Endothelial cell (in vitro differentiated cells): ENCODE measurements around the gene HOXB2. TPM values are rescaled to one million over a fixed set of nuclear protein-coding genes. Genes with fewer than 3 reads are reported as not detected.

Experiments used
- DNase-seq: peaks from one replicate; pipeline ENCODE4 v3.0.0; 2021; ENCODE audit warnings: low spot score
- H3K27ac Mint-ChIP-seq: one replicate; pipeline ENCODE4 v1.8.0; 2021; ENCODE audit warnings: mixed read lengths, inconsistent platforms; ENCODE audit not compliant: unreplicated experiment
- H3K27me3 Mint-ChIP-seq: one replicate; pipeline ENCODE4 v1.8.0; 2021; ENCODE audit warnings: mild to moderate bottlenecking, moderate library complexity, mixed read lengths, inconsistent platforms; ENCODE audit not compliant: unreplicated experiment
- H3K36me3 Mint-ChIP-seq: one replicate; pipeline ENCODE4 v1.8.0; 2021; ENCODE audit warnings: mild to moderate bottlenecking, low read depth, mixed read lengths, inconsistent platforms; ENCODE audit not compliant: unreplicated experiment
- H3K4me1 Mint-ChIP-seq: one replicate; pipeline ENCODE4 v1.8.0; 2021; ENCODE audit warnings: mild to moderate bottlenecking, mixed read lengths, inconsistent platforms; ENCODE audit not compliant: unreplicated experiment
- H3K4me3 Mint-ChIP-seq: one replicate; pipeline ENCODE4 v1.8.0; 2021; ENCODE audit warnings: mild to moderate bottlenecking, mixed read lengths, inconsistent platforms; ENCODE audit not compliant: unreplicated experiment
- H3K9me3 Mint-ChIP-seq: one replicate; pipeline ENCODE4 v1.8.0; 2021; ENCODE audit warnings: mixed read lengths, inconsistent platforms; ENCODE audit not compliant: unreplicated experiment
- total RNA-seq: library from RNA; stranded (reverse); fragmentation: NEBNext Ultra II Directional; extraction: Animal tissue kit (Norgen Biotek cat#: 25700); gene quantifications from one replicate; pipeline ENCODE4 v1.2.1, GENCODE V29; 2021; ENCODE audit not compliant: unreplicated experiment
- TF ChIP-seq, protein P1 (sequence below): fragments of 200-600 bp; sonication (generic); IDR thresholded peaks from one replicate; pipeline ENCODE4 v1.5.0; 2021; ENCODE audit warnings: antibody characterized with exemption; ENCODE audit not compliant: unreplicated experiment

HOXB2 gene
- total RNA-seq, 1 donor from 2014 or later = 5.6 TPM

DNA sequence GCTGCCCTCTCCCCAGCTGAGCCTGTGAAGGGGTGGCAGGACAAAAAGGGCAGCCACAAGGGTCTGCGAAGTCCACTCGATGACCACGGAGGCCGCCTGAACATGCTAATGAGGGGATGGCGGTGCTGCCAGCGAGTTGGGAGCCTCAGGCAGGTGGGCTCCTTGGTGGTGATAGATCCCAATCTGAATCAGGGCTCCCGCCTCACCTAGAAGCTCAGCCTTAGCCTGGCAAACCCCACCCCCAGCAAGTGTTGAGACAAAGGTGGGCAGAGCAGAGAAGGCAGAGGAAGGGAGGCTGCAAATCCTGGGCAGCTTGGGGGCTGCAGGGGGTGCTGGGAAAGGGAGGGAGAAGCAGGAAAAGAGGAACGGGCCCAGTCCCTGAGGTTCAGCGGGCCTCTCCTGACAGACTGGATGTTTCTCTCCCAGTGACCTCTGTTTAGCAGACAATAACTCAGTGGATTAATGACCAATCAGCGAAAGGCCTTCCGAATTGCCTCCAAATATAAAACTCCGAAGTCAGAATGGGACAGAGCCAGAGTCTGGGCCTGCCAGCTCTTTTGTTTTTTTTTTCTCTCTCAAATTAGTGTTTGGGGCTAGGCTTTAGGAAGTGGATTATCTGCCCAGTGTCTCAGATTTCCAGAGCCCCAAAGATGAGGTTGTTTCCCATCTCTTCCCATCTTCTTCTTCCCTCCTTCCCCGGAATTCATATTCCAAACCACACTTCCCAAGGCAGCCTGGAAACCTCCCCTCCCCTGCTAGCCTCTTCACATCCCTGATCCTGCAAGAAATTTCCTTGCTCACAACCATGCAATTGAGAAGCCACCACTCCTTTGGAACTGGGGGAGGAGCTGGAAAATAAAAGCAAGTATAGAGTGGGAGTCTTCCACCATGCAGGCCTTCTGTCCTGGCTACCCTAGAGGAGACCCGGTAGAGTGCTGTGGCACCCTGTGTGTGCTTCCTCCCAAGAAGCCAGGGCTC, 15.2 kb upstream of the HOXB2 start:
- DNase-seq = no peak
- Mint-ChIP-seq H3K36me3 (peaks cover 22% of the 10 kb centered on the region), H3K4me3 (no peak overlapping the region), H3K9me3 (no peaks in the 10 kb centered on the region), H3K4me1 (peaks cover 68% of the 10 kb centered on the region), H3K27me3 (peaks cover 40% of the 10 kb centered on the region), H3K27ac (no peak overlapping the region)
- TF ChIP-seq, protein P1, sequence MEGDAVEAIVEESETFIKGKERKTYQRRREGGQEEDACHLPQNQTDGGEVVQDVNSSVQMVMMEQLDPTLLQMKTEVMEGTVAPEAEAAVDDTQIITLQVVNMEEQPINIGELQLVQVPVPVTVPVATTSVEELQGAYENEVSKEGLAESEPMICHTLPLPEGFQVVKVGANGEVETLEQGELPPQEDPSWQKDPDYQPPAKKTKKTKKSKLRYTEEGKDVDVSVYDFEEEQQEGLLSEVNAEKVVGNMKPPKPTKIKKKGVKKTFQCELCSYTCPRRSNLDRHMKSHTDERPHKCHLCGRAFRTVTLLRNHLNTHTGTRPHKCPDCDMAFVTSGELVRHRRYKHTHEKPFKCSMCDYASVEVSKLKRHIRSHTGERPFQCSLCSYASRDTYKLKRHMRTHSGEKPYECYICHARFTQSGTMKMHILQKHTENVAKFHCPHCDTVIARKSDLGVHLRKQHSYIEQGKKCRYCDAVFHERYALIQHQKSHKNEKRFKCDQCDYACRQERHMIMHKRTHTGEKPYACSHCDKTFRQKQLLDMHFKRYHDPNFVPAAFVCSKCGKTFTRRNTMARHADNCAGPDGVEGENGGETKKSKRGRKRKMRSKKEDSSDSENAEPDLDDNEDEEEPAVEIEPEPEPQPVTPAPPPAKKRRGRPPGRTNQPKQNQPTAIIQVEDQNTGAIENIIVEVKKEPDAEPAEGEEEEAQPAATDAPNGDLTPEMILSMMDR = no peak

DNA sequence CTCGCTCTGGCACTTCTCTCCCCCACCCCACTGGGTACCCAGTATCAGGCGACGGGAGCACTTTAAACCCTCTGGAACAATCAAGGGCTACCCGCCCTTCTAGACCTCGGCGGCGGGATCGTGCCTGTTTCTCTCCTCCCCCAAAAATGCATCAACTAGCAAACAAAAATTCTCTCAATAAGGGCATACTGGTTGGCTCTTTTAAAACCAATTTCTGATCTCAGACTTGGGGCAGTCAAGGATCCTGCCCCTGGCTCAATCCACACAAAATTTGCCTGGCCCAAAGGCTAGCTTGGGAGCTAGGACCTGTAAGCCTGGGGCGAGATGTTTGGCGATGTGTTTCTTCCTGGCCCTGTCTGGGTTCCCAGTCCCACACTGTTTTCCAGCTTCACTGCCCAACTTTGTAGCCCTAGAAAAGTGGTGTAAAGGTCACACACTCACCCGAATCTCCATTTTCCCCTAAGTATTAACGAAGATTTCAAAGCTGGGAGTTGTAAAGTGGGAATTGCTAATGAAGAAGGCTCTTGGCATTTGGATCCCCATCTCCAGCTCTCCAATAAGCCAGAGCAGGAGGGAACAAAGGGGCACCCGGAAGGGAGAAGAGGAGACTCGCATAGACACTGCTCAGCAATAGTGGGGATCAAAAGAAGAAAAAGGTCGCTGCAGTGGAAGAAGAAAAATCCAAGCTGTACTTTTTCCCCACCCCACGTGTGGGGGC, 14.4 kb upstream of the HOXB2 start:
- no peak overlapping the region for H3K4me3 Mint-ChIP-seq
- H3K27me3 Mint-ChIP-seq = peaks cover 39% of the 10 kb centered on the region
- H3K4me1 Mint-ChIP-seq = peaks cover 73% of the 10 kb centered on the region
- H3K27ac Mint-ChIP-seq = no peak overlapping the region
- H3K9me3 Mint-ChIP-seq = no peaks in the 10 kb centered on the region
- DNase-seq = no peak
- TF ChIP-seq, protein P1 = no peak
- H3K36me3 Mint-ChIP-seq = peaks cover 24% of the 10 kb centered on the region

DNA sequence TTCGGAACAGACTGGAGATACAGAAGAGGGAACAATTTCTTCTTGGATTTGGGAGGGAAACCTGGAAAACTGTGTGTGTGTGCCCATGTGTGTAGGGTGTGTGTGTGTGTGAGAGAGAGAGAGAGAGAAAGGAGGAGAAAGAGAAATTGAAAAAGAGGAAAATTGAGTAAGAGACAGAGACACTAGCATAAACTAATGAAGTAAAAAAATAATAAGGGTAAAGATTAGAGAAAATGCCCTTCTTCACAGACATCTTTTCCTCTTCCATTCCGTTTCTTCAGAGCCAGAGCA, 13.9 kb upstream of the HOXB2 start:
- H3K4me3 Mint-ChIP-seq = peak overlapping the region; percentile 45
- H3K4me1 Mint-ChIP-seq = peaks cover 74% of the 10 kb centered on the region
- peaks cover 26% of the 10 kb centered on the region for H3K36me3 Mint-ChIP-seq
- H3K27me3 Mint-ChIP-seq = peaks cover 39% of the 10 kb centered on the region
- TF ChIP-seq, protein P1 = no peak
- no peak overlapping the region for H3K27ac Mint-ChIP-seq
- no peaks in the 10 kb centered on the region for H3K9me3 Mint-ChIP-seq
- no peak for DNase-seq

DNA sequence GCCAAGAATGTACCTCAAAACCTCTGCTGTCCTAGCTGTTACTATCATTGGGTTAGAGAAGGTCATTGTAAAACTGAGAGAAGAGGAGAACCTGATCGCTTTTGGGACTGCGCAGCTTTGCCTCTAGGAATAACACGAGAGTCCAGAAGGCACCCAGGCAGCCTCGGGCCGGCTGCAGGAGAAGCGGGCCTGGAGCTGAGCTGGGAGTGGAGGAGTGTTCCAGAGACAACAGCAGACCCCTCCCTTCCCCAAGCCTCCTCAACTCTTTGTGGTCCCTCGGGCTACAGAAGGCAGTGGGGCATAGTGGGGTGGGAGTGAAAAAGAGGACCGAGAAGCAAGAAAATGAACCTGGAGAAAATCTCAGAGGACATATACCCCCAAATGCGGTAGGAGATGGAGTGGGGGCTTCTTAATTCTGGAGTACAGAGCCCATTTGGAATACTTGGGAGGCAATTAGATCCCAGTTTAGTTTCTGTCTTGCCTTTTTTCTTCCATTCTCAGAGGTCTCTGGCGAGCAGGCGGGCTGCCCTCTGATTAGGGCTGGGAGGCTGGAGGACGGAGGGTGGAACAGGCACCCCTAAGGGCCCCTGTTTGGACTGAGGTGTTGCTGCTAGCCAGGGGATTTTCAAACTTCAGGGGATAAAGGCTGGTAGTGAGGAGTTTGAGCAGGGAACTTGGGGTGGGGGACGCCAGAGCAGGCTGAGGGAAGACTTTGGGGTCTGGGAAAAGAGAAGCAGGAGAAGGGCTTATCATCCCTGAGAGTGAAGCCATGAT, 13.3 kb upstream of the HOXB2 start:
- Mint-ChIP-seq H3K27ac (no peak overlapping the region), H3K9me3 (no peaks in the 10 kb centered on the region), H3K36me3 (peaks cover 26% of the 10 kb centered on the region), H3K4me3 (peak overlapping the region; percentile 45), H3K27me3 (peaks cover 40% of the 10 kb centered on the region), H3K4me1 (peaks cover 71% of the 10 kb centered on the region)
- no peak for DNase-seq
- TF ChIP-seq, protein P1 = no peak
